ENCODE data around the gene USP31.

GRCh38 chr16:23074423-23074822 is 74.8 kb downstream of the USP31 start:
- TF ChIP-seq, protein P1, sequence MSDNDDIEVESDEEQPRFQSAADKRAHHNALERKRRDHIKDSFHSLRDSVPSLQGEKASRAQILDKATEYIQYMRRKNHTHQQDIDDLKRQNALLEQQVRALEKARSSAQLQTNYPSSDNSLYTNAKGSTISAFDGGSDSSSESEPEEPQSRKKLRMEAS (IDR thresholded peaks at IDR 0.05): no peak
- TF ChIP-seq CTCF (IDR thresholded peaks at IDR 0.05) (no peak), CHD4 (IDR thresholded peaks at IDR 0.05; ENCODE audit: borderline replicate concordance) (no peak), POLR2A (IDR thresholded peaks at IDR 0.05; ENCODE audit: low read length) (no peak), KDM1A (IDR thresholded peaks at IDR 0.05; ENCODE audit: low read depth) (no peak), EP300 (IDR thresholded peaks at IDR 0.05) (no peak), MYC (IDR thresholded peaks at IDR 0.05; ENCODE audit: borderline replicate concordance, low read length) (no peak), POLR2AphosphoS2 (conservative IDR thresholded peaks at IDR 0.05; ENCODE audit: low read length) (no peak), PHF8 (IDR thresholded peaks at IDR 0.05; ENCODE audit: borderline replicate concordance, low read depth) (no peak), RNF2 (IDR thresholded peaks at IDR 0.05; ENCODE audit: borderline replicate concordance, low read depth) (no peak), JUNB (IDR thresholded peaks at IDR 0.05) (no peak), JUN (IDR thresholded peaks at IDR 0.05) (no peak)
- TF ChIP-seq, protein P2, sequence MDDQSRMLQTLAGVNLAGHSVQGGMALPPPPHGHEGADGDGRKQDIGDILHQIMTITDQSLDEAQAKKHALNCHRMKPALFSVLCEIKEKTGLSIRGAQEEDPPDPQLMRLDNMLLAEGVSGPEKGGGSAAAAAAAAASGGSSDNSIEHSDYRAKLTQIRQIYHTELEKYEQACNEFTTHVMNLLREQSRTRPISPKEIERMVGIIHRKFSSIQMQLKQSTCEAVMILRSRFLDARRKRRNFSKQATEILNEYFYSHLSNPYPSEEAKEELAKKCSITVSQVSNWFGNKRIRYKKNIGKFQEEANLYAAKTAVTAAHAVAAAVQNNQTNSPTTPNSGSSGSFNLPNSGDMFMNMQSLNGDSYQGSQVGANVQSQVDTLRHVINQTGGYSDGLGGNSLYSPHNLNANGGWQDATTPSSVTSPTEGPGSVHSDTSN (IDR thresholded peaks at IDR 0.05): no peak

Measured in A549 (cell line).